CD8-positive, alpha-beta memory T cell (primary cell): ENCODE data around the gene CLDN5. TPM values are rescaled to one million over a fixed set of nuclear protein-coding genes. Genes with fewer than 3 reads are reported as not detected.

Experiments
- CTCF ChIA-PET: fragments of 350-600 bp; sonication (Branson Sonifier 250); formaldehyde crosslinking; loops from one replicate; lab custom pipeline; 2021; ENCODE audit warnings: antibody characterized with exemption; lab: Charles Lee
- POLR2A ChIA-PET: fragments of 350-600 bp; sonication (Branson Sonifier 250); formaldehyde crosslinking; loops from one replicate; lab custom pipeline; 2021; ENCODE audit warnings: antibody characterized with exemption; lab: Charles Lee
- DNase-seq, 5 donors: peaks; one replicate each; pipeline versions ENCODE4 v3.0.0 to v3.0.0-alpha.2; 2020 to 2022; ENCODE audit warnings: mixed read lengths in 1 of 5
- H3K27ac ChIP-seq: one replicate; pipeline ENCODE4 v1.7.0; 2013; ENCODE audit warnings: low read depth, mild to moderate bottlenecking, low read length, moderate library complexity
- H3K27me3 ChIP-seq: 2 replicates; pipeline ENCODE4 v1.7.0; 2013; ENCODE audit warnings: low read length, mild to moderate bottlenecking; ENCODE audit not compliant: insufficient read depth, poor library complexity, severe bottlenecking
- H3K36me3 ChIP-seq: 2 replicates; pipeline ENCODE4 v1.7.0; 2013; ENCODE audit warnings: mild to moderate bottlenecking, low read length, moderate library complexity; ENCODE audit not compliant: insufficient read depth
- H3K4me1 ChIP-seq: 2 replicates; pipeline ENCODE4 v1.7.0; 2013; ENCODE audit warnings: mild to moderate bottlenecking, low read length, moderate library complexity; ENCODE audit not compliant: insufficient read depth
- H3K4me3 ChIP-seq: 2 replicates; pipeline ENCODE4 v1.7.0; 2013; ENCODE audit warnings: mild to moderate bottlenecking, low read length
- H3K9me3 ChIP-seq: 2 replicates; pipeline ENCODE4 v1.7.0; 2013; ENCODE audit warnings: mild to moderate bottlenecking, low read length
- H3K27ac Mint-ChIP-seq, 8 donors: one replicate each; pipeline ENCODE4 v1.8.0; 2020 to 2021; ENCODE audit warnings: mixed read lengths in 8 of 8, mild to moderate bottlenecking in 6 of 8, inconsistent platforms in 3 of 8, moderate library complexity in 3 of 8
- H3K27me3 Mint-ChIP-seq, 2 donors: one replicate each; pipeline ENCODE4 v1.8.0; 2020 to 2021; ENCODE audit warnings: mixed read lengths in 2 of 2, mild to moderate bottlenecking in 1 of 2, moderate library complexity in 1 of 2
- H3K36me3 Mint-ChIP-seq, 3 donors: one replicate each; pipeline ENCODE4 v1.8.0; 2020 to 2021; ENCODE audit warnings: mixed read lengths in 3 of 3, inconsistent platforms in 1 of 3, mild to moderate bottlenecking in 1 of 3
- H3K4me1 Mint-ChIP-seq, 3 donors: one replicate each; pipeline ENCODE4 v1.8.0; 2020 to 2021; ENCODE audit warnings: mixed read lengths in 3 of 3, inconsistent platforms in 1 of 3, mild to moderate bottlenecking in 1 of 3
- H3K4me3 Mint-ChIP-seq, 7 donors: one replicate each; pipeline ENCODE4 v1.8.0; 2020 to 2021; ENCODE audit warnings: mixed read lengths in 7 of 7, mild to moderate bottlenecking in 6 of 7, moderate library complexity in 4 of 7, inconsistent platforms in 2 of 7
- H3K9me3 Mint-ChIP-seq, 5 donors: one replicate each; pipeline ENCODE4 v1.8.0; 2020 to 2022; ENCODE audit warnings: mixed read lengths in 5 of 5, mild to moderate bottlenecking in 3 of 5, moderate library complexity in 2 of 5, inconsistent platforms in 1 of 5
- polyA plus RNA-seq: library from polyadenylated mRNA; unstranded; fragments of 300-500 nt; fragmentation: Illumina TruSeq; gene quantifications from one replicate; pipeline ENCODE4 v1.2.3, GENCODE V29; 2021
- total RNA-seq, 2 experiments: library from RNA; stranded (reverse); gene quantifications; one replicate each; pipeline ENCODE4 v1.2.3, GENCODE V29; 2021

CLDN5 gene
- total and polyA plus RNA-seq, 3 experiments from 2014 or later, result not detected

DNA sequence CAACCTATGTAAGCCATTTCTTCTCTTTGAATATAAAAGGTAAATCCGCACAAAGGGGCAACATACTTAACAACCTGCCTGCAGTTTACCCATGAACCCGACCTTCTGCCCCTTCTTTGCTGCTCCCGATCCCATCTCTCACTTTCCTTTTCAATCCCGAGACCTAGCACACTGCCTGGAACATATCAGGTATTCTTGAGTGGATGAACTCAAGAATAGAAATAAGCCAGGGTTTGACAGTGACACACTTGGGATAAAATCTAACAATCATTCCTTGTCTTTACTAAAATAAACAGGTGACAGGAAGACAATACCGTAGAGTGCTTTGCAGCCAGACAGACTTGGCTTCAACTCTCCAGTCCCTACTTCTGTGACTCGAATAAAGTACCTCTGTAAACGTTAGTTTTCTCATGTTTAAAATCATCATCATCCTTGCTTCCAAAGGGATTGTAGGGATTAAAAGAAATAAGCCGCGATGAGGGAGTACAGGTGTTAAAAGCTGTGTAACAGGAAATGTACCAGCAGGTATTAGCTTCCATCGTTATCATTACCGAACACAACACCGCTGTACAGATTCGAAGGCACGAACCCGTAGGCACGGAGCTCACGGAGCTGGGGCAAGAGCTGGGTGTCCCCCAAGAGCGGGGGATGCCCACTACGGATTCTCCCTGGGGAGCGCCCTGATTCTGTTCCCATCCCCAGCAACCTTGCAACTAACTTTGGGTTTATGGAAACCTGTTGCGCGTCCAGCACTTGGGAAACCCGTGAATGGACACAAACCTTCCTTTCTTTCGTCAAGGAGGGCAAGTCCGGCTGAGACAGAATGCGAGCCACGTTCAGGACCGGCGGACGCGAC, 45.9 kb downstream of the CLDN5 start:
- peak overlapping the region; percentile 85 to 96 (median 93) for H3K4me3 Mint-ChIP-seq
- H3K4me3 ChIP-seq, result peak overlapping the region; percentile 85
- ChIA-PET CTCF (interaction anchor here (0.6 to 1.8 kb wide), 7 partner anchors 14 to 370 kb away, joined by 3 to 7 read pairs (median 3); partner anchors contain the start of genes ESS2 and MRPL40), POLR2A (interaction anchor here (0.6 to 1.8 kb wide), 3 partner anchors 33 to 573 kb away, joined by 3 to 11 read pairs (median 3); partner anchors contain the start of genes DGCR6, HIRA and MRPL40)
- no peaks in the 10 kb centered on the region for H3K27me3 ChIP-seq
- H3K27ac Mint-ChIP-seq, result peak overlapping the region; percentile 39 to 99 (median 85)
- H3K9me3 Mint-ChIP-seq, result no peaks in the 10 kb centered on the region
- peak in 1 of 5 donors; percentile 33 for DNase-seq
- H3K9me3 ChIP-seq, result no peaks in the 10 kb centered on the region
- H3K27me3 Mint-ChIP-seq, result no peaks in the 10 kb centered on the region
- peaks cover 11% of the 10 kb centered on the region for H3K4me1 ChIP-seq
- H3K36me3 ChIP-seq, result peaks cover 16% of the 10 kb centered on the region
- H3K4me1 Mint-ChIP-seq, result peaks cover 30 to 42% (median 41%) of the 10 kb centered on the region in 3 donors
- H3K27ac ChIP-seq, result peak overlapping the region; percentile 100
- H3K36me3 Mint-ChIP-seq, result peaks cover 0 to 30% (median 4%) of the 10 kb centered on the region in 3 donors

DNA sequence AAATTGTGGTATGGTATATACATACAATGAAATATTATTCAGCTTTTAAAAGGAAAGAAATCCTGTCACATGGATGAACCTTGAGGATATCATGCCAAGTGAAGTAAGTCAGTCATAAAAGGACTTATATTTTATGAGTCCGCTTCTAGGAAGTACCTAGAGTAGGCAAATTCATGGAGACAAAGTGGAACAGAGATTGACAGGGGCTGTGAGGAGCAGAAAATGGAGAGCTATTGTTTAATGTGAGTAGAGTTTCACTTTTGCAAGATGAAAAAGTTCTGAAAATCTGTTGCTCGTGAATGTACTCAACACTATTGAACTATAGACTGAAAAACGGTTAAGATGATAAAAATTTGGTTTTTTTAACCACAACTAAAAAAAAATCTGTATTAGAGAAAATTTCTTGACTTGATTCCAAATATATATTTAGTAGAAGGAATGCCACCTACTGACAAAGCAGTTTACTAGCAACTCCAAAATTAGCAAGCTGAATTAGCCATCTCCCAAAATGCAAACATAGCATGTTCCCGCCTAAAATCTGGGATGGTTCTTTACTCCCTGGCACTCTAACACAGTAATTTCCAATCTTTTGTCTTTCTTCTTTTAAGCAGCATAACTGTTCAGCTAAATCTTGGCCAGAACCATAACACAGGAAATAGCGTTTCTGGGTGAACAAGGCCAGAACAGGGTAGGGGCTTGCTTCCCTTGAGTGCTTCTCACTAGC, 46.7 kb downstream of the CLDN5 start:
- DNase-seq, result peak in 2 of 5 donors; percentile 4 to 18
- H3K27me3 ChIP-seq, result no peaks in the 10 kb centered on the region
- peaks cover 31 to 42% (median 41%) of the 10 kb centered on the region in 3 donors for H3K4me1 Mint-ChIP-seq
- H3K36me3 ChIP-seq, result peaks cover 23% of the 10 kb centered on the region
- H3K36me3 Mint-ChIP-seq, result peaks cover 0 to 38% (median 4%) of the 10 kb centered on the region in 3 donors
- peak overlapping the region; percentile 100 for H3K27ac ChIP-seq
- POLR2A ChIA-PET, result interaction anchor here (1.5 to 1.8 kb wide), 2 partner anchors 45 to 572 kb away, joined by 3 to 11 read pairs; partner anchors contain the start of genes DGCR6, HIRA and MRPL40
- H3K4me3 ChIP-seq, result peak overlapping the region; percentile 85
- CTCF ChIA-PET, result interaction anchor here (0.8 to 1.5 kb wide), 5 partner anchors 14 to 369 kb away, joined by 3 to 7 read pairs (median 3); partner anchors contain the start of gene ESS2
- H3K9me3 ChIP-seq, result no peaks in the 10 kb centered on the region
- H3K9me3 Mint-ChIP-seq, result no peaks in the 10 kb centered on the region
- H3K4me1 ChIP-seq, result peaks cover 11% of the 10 kb centered on the region
- H3K27me3 Mint-ChIP-seq, result no peaks in the 10 kb centered on the region
- H3K4me3 Mint-ChIP-seq, result peak overlapping the region; percentile 85 to 96 (median 93)
- peak overlapping the region; percentile 69 to 99 (median 89) for H3K27ac Mint-ChIP-seq

DNA sequence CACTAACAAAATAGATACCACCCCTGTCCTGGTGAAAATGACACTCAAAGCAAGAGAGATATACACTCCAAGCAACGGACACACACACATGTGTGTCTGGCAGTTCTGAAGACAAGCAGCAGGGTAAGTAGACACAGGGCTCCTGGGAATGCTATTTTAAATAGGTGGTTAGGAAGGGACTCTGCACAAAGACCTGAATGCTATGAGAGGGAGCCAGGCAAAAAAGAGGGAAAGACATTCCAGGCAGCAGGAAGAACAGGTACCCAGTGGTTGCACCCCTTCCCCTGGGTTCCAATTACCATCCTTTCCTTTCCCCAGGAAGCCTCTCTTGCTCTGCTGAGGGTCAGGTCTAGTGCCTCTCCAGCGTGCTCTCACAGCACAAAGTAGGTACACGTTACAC, 48.2 kb downstream of the CLDN5 start:
- Mint-ChIP-seq H3K4me3 (peak overlapping the region in 1 of 7 donors; percentile 67), H3K36me3 (peaks cover 0 to 53% (median 6%) of the 10 kb centered on the region in 3 donors), H3K4me1 (peaks cover 33 to 45% (median 41%) of the 10 kb centered on the region in 3 donors), H3K27me3 (no peaks in the 10 kb centered on the region), H3K9me3 (no peaks in the 10 kb centered on the region), H3K27ac (peak overlapping the region in 3 of 8 donors; percentile 3 to 26 (median 17))
- POLR2A ChIA-PET, result no interaction called here
- H3K9me3 ChIP-seq, result no peaks in the 10 kb centered on the region
- H3K27me3 ChIP-seq, result no peaks in the 10 kb centered on the region
- H3K4me3 ChIP-seq, result no peak overlapping the region
- H3K27ac ChIP-seq, result no peak overlapping the region
- H3K4me1 ChIP-seq, result peaks cover 11% of the 10 kb centered on the region
- DNase-seq, result no peak
- CTCF ChIA-PET, result no interaction called here
- peaks cover 36% of the 10 kb centered on the region for H3K36me3 ChIP-seq

DNA sequence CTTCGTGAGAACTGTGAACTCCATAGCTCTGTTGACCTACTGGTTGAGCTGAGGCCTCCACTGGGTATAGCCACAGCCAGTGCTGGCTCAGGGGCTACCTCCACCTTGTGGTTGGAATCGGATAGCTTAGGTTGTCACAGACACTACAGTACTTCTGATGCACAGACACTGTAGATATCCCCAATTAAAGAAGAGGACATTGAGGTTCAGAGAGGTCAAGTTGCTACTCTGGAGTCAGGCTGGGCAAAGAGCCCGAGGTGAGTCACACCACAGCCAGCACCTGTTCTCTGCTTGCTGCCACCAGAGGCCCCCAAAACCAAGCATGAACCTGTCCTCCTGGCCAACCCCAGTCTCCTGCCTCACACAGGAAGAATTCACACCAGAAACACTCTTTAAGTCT, 50.6 kb downstream of the CLDN5 start:
- no peaks in the 10 kb centered on the region for H3K27me3 ChIP-seq
- H3K36me3 ChIP-seq, result peaks cover 58% of the 10 kb centered on the region
- H3K27ac ChIP-seq, result no peak overlapping the region
- H3K4me1 Mint-ChIP-seq, result peaks cover 28 to 35% (median 30%) of the 10 kb centered on the region in 3 donors
- DNase-seq, result no peak
- no peaks in the 10 kb centered on the region for H3K27me3 Mint-ChIP-seq
- H3K9me3 ChIP-seq, result no peaks in the 10 kb centered on the region
- POLR2A ChIA-PET, result interaction anchor here (1.2 kb wide), 1 partner anchor 41 kb away, joined by 3 read pairs; the partner anchor contains the start of gene MRPL40
- peaks cover 4 to 73% (median 10%) of the 10 kb centered on the region in 3 donors for H3K36me3 Mint-ChIP-seq
- H3K4me1 ChIP-seq, result peaks cover 11% of the 10 kb centered on the region
- no peak overlapping the region for H3K4me3 Mint-ChIP-seq
- H3K9me3 Mint-ChIP-seq, result no peaks in the 10 kb centered on the region
- H3K27ac Mint-ChIP-seq, result no peak overlapping the region
- CTCF ChIA-PET, result interaction anchor here (1.9 kb wide), 1 partner anchor 27 kb away, joined by 6 read pairs; no protein-coding TSS in a partner anchor
- H3K4me3 ChIP-seq, result no peak overlapping the region

Other genes with a start within 250 kb of the CLDN5 start
- gene CLTCL1, start 232.7 kb downstream of the CLDN5 start, total RNA-seq, result under 1 TPM; 0.58 to 0.88 TPM
- 0.51 TPM for gene CLTCL1, start 232.7 kb downstream of the CLDN5 start, polyA plus RNA-seq
- 10 to 100 TPM; 38.5 to 44.8 TPM for gene HIRA, start 92.7 kb downstream of the CLDN5 start, total RNA-seq
- 4.6 TPM for gene HIRA, start 92.7 kb downstream of the CLDN5 start, polyA plus RNA-seq
- 10 to 100 TPM; 47.7 to 48.6 TPM for gene MRPL40, start 91.9 kb downstream of the CLDN5 start, total RNA-seq
- 62.4 TPM for gene MRPL40, start 91.9 kb downstream of the CLDN5 start, polyA plus RNA-seq
- 10 to 100 TPM; 24.4 to 27.7 TPM for gene C22orf39, start 76.7 kb downstream of the CLDN5 start, total RNA-seq
- gene C22orf39, start 76.7 kb downstream of the CLDN5 start, polyA plus RNA-seq, result 59.9 TPM
- 10 to 100 TPM; 87.3 to 88.8 TPM for gene UFD1, start 45.2 kb downstream of the CLDN5 start, total RNA-seq
- 82.7 TPM for gene UFD1, start 45.2 kb downstream of the CLDN5 start, polyA plus RNA-seq
- gene CDC45, start 44.5 kb downstream of the CLDN5 start, total RNA-seq, result 100 to 1,000 TPM in 1 of 2 experiments, 10 to 100 TPM in 1; 99.0 to 101 TPM
- gene CDC45, start 44.5 kb downstream of the CLDN5 start, polyA plus RNA-seq, result 0.17 TPM
- under 1 TPM; 0.20 to 0.38 TPM for gene SEPTIN5, start 190.1 kb upstream of the CLDN5 start, total RNA-seq
- gene SEPTIN5, start 190.1 kb upstream of the CLDN5 start, polyA plus RNA-seq, result not detected
- not detected for gene GP1BB, start 199.1 kb upstream of the CLDN5 start, total RNA-seq
- not detected for gene GP1BB, start 199.1 kb upstream of the CLDN5 start, polyA plus RNA-seq
- gene TBX1, start 236.4 kb upstream of the CLDN5 start, total RNA-seq, result not detected
- not detected for gene TBX1, start 236.4 kb upstream of the CLDN5 start, polyA plus RNA-seq